ENCODE results near the gene ADAM19.

ADAM19 gene

GRCh38 chr5:157464519-157465171 lies 110.9 kb downstream of the ADAM19 start:
- TF ChIP-seq TAF1 (IDR thresholded peaks at IDR 0.05; ENCODE audit: low read depth, low read length) (no peak), POLR2AphosphoS5 (IDR thresholded peaks at IDR 0.05; ENCODE audit: low read depth, low read length) (no peak), POLR2A (IDR thresholded peaks at IDR 0.05; ENCODE audit: low read depth, low read length) (no peak), SPI1 (IDR thresholded peaks at IDR 0.05; ENCODE audit: low read depth, low read length) (no peak), PAX5 (IDR thresholded peaks at IDR 0.05; ENCODE audit: insufficient read depth, low read length, severe bottlenecking) (no peak), POU2F2 (IDR thresholded peaks at IDR 0.05; ENCODE audit: low read depth, low read length) (no peak)
- DNase-seq (ENCODE audit: insufficient read length, low spot score) (no peak), FAIRE-seq (peak; percentile 79)

GRCh38 chr5:157463621-157464518 lies 111.7 kb downstream of the ADAM19 start:
- FAIRE-seq, result peak; percentile 13
- no peak for DNase-seq (ENCODE audit: insufficient read length, low spot score)
- TF ChIP-seq POLR2AphosphoS5 (IDR thresholded peaks at IDR 0.05; ENCODE audit: low read depth, low read length) (no peak), POLR2A (IDR thresholded peaks at IDR 0.05; ENCODE audit: low read depth, low read length) (no peak), PAX5 (IDR thresholded peaks at IDR 0.05; ENCODE audit: insufficient read depth, low read length, severe bottlenecking) (no peak), TAF1 (IDR thresholded peaks at IDR 0.05; ENCODE audit: low read depth, low read length) (no peak), SPI1 (IDR thresholded peaks at IDR 0.05; ENCODE audit: low read depth, low read length) (no peak), POU2F2 (IDR thresholded peaks at IDR 0.05; ENCODE audit: low read depth, low read length) (no peak)

GRCh38 chr5:157463081-157463480 lies 112.5 kb downstream of the ADAM19 start:
- FAIRE-seq (no peak), DNase-seq (ENCODE audit: insufficient read length, low spot score) (no peak)
- TF ChIP-seq POU2F2 (IDR thresholded peaks at IDR 0.05; ENCODE audit: low read depth, low read length), result no peak
- TF ChIP-seq POLR2A (IDR thresholded peaks at IDR 0.05; ENCODE audit: low read depth, low read length), result no peak
- TF ChIP-seq TAF1 (IDR thresholded peaks at IDR 0.05; ENCODE audit: low read depth, low read length), result no peak
- TF ChIP-seq PAX5 (IDR thresholded peaks at IDR 0.05; ENCODE audit: insufficient read depth, low read length, severe bottlenecking), result no peak
- no peak for TF ChIP-seq SPI1 (IDR thresholded peaks at IDR 0.05; ENCODE audit: low read depth, low read length)
- no peak for TF ChIP-seq POLR2AphosphoS5 (IDR thresholded peaks at IDR 0.05; ENCODE audit: low read depth, low read length)

- no peak for TF ChIP-seq TAF1 (IDR thresholded peaks at IDR 0.05; ENCODE audit: low read depth, low read length)
- TF ChIP-seq POLR2AphosphoS5 (IDR thresholded peaks at IDR 0.05; ENCODE audit: low read depth, low read length), result no peak
- no peak for TF ChIP-seq POLR2A (IDR thresholded peaks at IDR 0.05; ENCODE audit: low read depth, low read length)
- TF ChIP-seq SPI1 (IDR thresholded peaks at IDR 0.05; ENCODE audit: low read depth, low read length), result no peak
- TF ChIP-seq PAX5 (IDR thresholded peaks at IDR 0.05; ENCODE audit: insufficient read depth, low read length, severe bottlenecking), result no peak
- TF ChIP-seq POU2F2 (IDR thresholded peaks at IDR 0.05; ENCODE audit: low read depth, low read length), result no peak
- FAIRE-seq (no peak), DNase-seq (ENCODE audit: insufficient read length, low spot score) (no peak)
Observed at GRCh38 chr5:157460921-157461792, 114.4 kb downstream of the ADAM19 start.

GRCh38 chr5:157459715-157460599 lies 115.6 kb downstream of the ADAM19 start, which contains the start of gene NIPAL4:
TSS of gene NIPAL4 (plus strand) at chr5:157460213. CDS start at chr5:157460321, 108 bp downstream.
- TF ChIP-seq SPI1 (IDR thresholded peaks at IDR 0.05; ENCODE audit: low read depth, low read length) (no peak), POLR2A (IDR thresholded peaks at IDR 0.05; ENCODE audit: low read depth, low read length) (no peak), TAF1 (IDR thresholded peaks at IDR 0.05; ENCODE audit: low read depth, low read length) (no peak), PAX5 (IDR thresholded peaks at IDR 0.05; ENCODE audit: insufficient read depth, low read length, severe bottlenecking) (no peak), POU2F2 (IDR thresholded peaks at IDR 0.05; ENCODE audit: low read depth, low read length) (no peak)
- DNase-seq (ENCODE audit: insufficient read length, low spot score) (peak; percentile 41), FAIRE-seq (peak; percentile 5)

GRCh38 chr5:157458835-157459234 lies 116.7 kb downstream of the ADAM19 start:
- TF ChIP-seq SPI1 (IDR thresholded peaks at IDR 0.05; ENCODE audit: low read depth, low read length) (no peak), TAF1 (IDR thresholded peaks at IDR 0.05; ENCODE audit: low read depth, low read length) (no peak), PAX5 (IDR thresholded peaks at IDR 0.05; ENCODE audit: insufficient read depth, low read length, severe bottlenecking) (no peak), POLR2AphosphoS5 (IDR thresholded peaks at IDR 0.05; ENCODE audit: low read depth, low read length) (no peak), POU2F2 (IDR thresholded peaks at IDR 0.05; ENCODE audit: low read depth, low read length) (no peak), POLR2A (IDR thresholded peaks at IDR 0.05; ENCODE audit: low read depth, low read length) (no peak)
- DNase-seq (ENCODE audit: insufficient read length, low spot score), result no peak
- FAIRE-seq, result no peak

- TF ChIP-seq SPI1 (IDR thresholded peaks at IDR 0.05; ENCODE audit: low read depth, low read length) (no peak), PAX5 (IDR thresholded peaks at IDR 0.05; ENCODE audit: insufficient read depth, low read length, severe bottlenecking) (no peak)
- no peak for DNase-seq (ENCODE audit: insufficient read length, low spot score)
- no peak for FAIRE-seq
Observed at GRCh38 chr5:157457391-157457790, 118.2 kb downstream of the ADAM19 start.

GRCh38 chr5:157456301-157456700 lies 119.3 kb downstream of the ADAM19 start:
- no peak for FAIRE-seq
- no peak for DNase-seq (ENCODE audit: insufficient read length, low spot score)
- TF ChIP-seq POLR2AphosphoS5 (IDR thresholded peaks at IDR 0.05; ENCODE audit: low read depth, low read length), result no peak
- no peak for TF ChIP-seq POLR2A (IDR thresholded peaks at IDR 0.05; ENCODE audit: low read depth, low read length)
- TF ChIP-seq POU2F2 (IDR thresholded peaks at IDR 0.05; ENCODE audit: low read depth, low read length), result no peak
- TF ChIP-seq TAF1 (IDR thresholded peaks at IDR 0.05; ENCODE audit: low read depth, low read length), result no peak
- TF ChIP-seq PAX5 (IDR thresholded peaks at IDR 0.05; ENCODE audit: insufficient read depth, low read length, severe bottlenecking), result no peak
- TF ChIP-seq SPI1 (IDR thresholded peaks at IDR 0.05; ENCODE audit: low read depth, low read length), result no peak

Measured in GM12891 (cell line).